HG03432 (cell line): Measurements from ENCODE around the gene ORM2.

Source experiments
- ATAC-seq: cut with Tn5 transposase; IDR thresholded peaks from one replicate; pipeline ENCODE4 v1.9.1; 2021; ENCODE audit warnings: mild to moderate bottlenecking, moderate library complexity; ENCODE audit not compliant: unreplicated experiment

The ORM2 gene

DNA sequence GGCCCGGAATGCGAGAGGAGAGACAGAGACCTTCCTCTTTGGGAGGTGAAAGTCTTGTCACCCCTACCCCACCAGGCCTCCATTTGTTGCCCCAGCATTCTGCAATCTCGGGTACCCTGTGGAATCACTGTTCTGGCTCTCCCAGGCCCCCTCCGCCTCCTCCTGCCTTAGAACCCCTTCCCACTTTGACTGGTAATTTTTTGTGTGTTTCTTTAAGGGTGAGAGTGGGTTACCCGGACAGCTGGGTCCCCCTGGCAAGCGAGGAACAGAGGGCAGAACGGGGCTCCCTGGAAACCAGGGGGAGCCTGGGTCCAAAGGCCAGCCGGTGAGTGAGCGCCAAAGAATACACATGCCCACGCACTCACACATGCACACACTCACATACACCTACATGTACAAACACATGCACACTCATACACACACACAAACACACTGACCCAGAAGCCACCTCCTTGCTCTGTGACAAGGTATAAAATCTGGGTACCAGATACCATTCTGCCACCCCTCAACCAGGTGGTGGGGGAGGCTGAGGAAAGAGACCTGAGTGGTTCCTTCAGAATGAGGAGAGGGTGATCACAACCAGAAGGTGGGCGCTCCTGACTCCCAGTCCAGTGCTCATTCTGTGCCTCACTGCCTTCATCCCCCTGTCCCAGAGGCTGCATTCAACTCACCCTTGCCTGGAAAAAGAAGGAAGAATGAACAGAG is 37.6 kb upstream of the ORM2 start:
- no peak for ATAC-seq

DNA sequence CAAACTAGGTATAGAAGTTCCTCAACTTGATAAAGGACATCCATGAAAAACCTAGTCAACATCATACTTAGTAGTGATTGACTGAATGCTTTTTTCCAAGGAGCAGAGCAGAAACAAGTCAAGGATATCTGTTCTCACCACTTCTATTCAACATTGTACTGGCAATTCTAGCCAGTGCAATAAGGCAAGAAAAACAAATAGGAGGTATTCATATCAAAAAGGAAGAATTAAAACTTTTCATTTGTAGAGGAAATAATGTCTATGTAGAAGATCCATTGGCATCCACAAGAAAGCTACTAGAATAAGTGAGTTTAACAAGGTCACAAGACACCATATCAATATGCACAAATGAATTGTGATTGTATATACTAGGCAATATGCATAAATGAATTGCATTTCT is 35.0 kb upstream of the ORM2 start:
- ATAC-seq, result no peak

DNA sequence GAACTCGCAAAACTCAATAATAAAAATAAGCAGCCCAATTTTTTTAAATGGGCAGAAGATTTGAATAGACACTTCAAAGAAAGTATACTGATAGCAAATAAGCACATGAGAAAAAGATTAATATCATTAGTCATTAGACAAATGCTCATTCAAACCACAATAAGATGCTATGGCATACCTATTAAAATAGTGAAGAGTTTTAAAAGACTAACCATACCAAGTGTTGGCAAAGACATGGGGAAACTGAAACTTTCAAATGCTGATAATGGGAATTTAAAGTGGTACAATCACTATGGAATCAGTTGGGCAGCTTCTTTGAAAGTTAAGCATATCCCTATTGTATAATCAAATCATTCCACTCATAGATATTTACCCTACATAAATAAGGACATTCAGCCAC is 33.3 kb upstream of the ORM2 start:
- ATAC-seq, result no peak

DNA sequence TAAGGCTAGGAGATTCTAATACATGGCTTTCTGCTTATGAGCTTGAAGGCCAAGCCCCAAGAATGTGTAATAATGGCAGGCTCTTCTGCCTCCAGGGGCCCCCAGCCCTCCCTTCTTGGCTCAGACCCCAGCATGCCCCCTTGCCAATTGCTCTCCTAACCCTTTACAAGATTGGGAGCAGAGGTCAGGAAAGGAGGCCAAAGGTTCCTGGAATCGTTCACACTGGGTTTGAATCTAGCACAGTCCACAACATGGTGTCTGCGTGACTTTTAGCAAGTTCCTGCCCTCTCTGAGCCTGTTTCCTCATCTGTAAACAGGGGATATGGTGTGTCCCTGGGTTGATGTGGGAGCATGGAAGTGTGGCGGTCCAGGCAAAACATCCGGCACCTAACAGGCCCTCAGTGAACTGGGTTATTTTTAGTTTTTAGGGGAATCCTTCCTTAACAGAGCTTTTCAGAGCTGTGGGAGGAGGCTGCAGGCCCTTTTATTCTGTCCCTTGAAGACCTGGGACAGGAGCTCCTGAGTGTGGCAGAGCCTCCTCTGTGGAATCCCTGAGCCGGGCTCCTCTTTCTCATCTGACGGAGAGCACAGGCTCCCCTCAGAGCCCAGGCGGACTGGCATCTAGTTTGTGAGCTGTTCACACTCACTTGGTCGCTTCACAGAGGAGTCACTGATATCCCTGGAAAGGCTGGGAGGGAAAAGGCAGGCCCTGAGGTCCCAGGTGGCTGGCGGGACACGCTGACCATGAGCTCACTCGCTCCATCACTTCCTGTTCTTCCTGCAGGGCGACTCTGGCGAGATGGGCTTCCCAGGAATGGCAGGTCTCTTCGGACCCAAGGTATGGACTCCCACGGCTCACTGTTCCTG is 30.1 kb upstream of the ORM2 start:
- ATAC-seq, result no peak

DNA sequence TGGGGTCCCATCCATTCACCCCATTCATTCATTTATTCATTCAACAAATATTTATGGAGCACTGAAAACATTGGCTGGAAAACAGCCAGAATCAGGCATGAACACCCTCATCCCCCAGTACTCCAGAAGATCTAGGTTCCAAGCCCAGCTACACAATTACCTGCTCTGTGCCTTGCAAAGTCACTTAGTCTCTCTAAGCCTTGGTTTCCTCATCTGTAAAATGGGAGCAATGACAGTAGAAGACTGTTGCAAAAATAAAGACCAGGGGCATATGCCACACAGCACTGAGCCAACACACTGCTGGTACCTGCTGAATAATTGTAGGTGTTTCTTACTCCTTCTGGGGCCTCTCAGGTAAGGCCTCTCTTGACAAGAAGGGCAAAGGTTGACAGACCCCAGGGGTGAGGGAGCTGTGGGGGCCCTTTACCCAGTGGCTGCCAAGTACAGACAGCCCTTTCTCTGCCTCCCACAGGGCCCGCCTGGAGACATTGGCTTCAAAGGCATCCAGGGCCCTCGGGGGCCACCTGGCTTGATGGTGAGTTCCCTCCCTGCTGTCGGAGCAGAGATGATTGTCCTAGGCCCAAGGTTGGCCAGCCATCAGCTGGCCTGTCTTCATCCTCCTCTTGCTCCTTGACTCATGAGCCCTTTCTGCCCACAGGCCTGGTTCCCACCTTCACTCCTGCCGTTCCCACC is 29.4 kb upstream of the ORM2 start:
- ATAC-seq, result no peak

DNA sequence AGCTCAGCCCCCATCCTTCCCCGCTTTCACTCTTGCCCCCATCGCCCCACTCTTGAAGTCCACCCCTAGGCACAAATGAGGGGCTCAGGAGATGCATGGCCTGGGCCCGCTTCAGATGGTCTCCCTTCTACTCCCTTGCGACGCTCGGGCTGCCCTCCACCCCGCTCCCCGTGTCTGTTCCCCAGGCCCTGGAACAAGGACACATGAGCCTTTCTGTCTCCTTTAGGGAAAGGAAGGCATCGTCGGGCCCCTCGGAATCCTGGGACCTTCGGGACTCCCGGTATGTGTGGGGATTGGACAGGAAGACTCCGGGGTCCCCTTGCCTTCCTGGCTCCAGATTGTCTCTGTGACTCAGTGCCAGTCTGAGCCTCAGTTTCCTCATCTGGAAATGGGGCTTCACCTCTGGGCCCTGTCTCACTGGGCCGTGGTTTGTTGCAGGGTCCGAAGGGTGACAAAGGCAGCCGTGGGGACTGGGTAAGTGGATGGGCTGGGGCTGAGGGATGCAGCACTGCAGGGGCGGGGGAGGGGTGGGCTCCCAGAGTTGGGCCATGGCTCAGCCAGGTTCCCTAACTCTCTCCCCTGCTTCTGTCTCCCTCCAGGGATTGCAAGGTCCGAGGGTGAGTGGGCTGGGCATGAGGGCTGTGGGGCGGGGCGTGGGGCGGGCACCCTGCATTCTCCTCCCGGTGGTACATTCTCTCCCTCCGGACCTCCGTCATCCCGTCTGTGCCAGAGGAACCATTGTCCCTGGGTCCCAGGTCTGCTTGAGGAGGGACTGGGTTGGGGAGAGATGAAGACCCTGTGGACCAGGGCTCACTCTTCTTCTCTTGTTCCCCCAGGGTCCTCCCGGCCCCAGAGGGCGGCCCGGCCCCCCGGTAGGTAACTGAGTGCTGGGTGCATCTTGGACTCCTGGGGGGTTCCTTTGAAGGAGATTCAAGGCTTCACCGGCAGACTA is 28.5 kb upstream of the ORM2 start:
- no peak for ATAC-seq

DNA sequence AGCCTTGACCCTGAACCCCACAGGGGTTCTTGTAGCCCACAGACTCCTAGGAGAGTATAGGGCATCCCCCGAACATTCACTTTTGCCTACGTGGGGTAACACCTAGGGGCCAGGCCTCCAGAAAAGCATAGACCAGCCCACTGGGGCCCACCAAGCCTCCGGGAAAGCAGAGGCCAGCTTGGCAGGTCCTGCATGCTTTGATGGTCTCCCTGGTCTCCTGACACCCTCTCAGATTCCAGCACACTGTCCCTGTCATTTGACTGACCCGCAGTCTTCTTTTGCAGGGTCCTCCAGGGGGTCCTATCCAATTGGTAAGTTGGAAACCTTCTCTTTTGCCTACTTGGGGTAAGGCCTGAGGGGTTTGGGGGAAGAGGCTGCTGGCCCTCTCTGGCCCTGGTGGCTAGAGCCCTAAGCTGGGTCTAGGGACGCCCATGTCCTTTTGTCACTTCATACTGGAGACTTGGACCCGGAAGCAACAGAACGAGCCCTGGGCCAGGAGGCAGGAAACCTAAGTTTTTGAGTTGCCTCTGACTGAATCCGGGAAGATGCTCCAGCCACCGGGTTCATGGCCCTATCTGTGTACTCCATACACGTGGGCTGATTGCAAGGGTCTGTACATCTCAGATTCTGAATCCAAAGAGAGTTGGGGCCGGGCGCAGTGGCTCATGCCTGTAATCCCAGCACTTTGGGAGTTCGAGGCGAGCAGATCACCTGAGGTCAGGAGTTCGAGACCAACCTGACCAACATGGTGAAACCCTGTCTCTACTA is 27.7 kb upstream of the ORM2 start:
- ATAC-seq, result no peak

DNA sequence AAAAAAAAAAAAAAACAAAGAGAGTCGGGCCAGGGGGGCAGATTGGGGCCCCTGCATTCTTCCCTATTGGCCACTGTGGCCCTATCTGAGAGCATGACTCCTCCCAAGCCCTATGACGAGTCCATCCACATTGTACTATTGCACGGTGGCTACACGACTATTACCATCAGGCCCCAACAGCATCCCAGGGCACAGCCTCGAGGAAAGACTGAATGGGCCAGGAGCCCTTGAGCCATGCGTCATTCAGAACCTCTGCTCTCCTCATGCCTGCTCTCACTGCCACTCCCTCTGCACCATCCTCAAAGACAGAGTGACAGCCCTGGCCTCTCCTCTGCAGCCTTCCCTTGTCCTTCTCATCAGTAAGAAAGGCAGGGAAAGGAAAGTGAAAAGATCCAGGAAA is 26.9 kb upstream of the ORM2 start:
- ATAC-seq, result no peak

DNA sequence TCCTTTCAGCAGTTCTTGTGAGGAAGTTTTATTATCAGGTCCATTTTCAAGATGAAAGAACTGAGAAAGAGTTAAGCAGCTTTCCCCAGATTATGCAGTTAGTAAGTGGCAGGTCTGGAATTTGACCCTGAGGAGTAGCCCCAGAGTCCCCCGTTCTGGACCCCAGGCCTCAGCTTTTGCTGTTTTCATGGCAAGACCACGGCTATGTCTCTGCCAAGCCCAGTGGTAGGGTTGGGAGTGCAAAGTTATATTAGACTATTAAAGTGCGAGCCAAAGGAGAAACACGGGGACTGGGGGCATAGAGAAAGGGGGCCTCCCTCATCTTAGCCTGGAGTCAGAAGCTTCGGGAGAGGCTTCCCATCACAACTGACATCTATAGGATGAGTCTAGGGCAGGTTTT is 26.1 kb upstream of the ORM2 start:
- ATAC-seq, result no peak

DNA sequence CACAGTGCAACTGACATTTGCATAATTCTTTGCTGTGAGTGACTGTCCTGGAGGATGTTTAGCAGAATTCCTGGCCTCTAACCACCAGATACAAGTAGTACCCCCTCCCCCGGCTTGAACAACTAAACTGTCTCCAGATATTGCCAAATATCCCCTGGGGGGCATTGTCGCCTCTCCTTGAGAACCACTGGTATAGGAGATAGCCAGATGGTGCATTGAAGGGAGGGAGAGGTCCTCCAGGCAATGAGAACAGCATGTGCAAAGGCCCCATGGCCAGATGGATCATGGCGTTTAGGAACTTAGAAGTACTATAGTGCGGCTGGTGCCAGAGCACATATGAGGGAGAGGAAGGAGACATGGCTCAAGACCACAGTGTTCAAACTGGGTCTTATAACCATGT is 25.7 kb upstream of the ORM2 start:
- ATAC-seq, result no peak

DNA sequence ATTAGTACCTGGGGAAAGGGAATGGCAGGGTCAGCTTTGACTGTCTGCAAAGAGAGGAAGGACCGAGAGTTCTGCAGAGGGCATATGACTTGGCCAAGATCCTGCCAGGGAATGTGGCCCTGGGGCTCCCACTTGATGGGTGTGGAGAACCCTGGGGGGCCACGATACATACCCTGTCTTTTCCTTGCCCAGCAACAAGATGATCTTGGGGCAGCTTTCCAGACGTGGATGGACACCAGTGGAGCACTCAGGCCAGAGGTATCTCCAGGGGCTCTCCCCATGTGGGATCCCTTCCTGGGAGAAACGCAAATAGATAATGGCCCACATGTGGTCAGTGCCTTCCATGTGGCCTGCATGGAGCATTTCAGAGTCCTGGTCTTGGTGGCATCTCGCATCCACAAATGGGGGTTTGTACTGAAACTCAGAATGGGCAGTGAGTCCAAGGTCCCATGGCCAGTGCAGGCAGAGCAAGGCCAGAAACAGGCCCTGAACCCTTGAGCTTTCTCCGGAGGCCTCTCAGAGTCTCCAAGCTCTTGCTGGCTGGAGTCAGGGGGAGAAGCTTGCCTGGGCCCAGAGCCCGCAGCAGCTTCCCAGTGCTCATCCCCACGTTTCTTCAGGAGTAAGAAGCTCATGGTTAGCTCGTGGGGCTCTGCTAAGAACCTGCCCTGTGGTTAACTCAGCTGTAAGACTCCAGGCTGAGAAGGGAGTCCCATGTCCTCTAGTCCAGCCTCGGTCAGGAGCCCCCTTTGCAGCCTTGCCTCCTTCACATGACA is 25.1 kb upstream of the ORM2 start:
- ATAC-seq, result no peak

DNA sequence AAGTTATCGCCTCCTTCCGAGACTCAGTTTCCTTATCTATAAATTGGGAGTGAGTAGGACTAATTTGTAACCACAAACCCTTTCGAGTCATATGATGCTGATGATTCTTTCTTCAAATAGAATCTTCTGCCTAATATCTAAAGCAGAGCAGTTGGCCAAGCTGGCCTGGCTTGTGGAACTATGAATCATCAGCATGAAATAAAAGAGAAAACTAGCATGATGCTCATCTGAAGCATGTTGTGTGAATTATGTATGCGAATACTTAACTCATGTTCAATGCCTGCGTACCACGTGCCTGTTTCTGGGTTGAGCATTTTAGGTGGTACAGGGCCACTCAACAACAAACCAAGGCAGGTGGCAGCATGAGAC is 21.8 kb upstream of the ORM2 start:
- no peak for ATAC-seq

DNA sequence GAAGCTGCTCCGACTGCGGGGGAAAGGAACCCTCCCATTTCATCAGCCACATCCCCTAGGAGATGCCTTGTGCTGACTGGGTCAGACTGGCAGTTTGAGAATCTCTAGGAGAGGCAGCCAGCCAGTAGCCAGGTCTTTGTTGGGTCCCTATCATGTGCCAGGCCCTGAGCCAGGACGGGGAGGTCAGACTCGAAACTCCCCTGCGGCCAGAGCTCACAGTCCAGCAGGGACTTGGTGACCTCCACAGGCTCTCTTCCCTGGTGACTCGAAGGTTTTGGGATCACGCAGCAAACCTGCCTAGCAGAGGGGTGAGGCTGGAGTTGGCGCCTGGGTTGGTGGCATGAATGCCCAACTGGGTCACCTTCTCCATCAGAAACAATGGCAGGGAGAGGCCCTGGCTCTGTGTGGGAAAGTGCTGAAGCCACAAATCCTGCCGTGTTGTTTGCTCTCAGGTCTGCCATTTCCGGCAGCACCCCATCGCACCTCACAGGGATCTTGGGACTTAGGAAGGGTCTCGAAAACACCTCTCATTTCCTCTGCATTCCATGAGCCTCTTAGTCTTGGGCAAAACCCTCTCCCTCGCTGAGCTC is 21.2 kb upstream of the ORM2 start:
- ATAC-seq, result no peak

DNA sequence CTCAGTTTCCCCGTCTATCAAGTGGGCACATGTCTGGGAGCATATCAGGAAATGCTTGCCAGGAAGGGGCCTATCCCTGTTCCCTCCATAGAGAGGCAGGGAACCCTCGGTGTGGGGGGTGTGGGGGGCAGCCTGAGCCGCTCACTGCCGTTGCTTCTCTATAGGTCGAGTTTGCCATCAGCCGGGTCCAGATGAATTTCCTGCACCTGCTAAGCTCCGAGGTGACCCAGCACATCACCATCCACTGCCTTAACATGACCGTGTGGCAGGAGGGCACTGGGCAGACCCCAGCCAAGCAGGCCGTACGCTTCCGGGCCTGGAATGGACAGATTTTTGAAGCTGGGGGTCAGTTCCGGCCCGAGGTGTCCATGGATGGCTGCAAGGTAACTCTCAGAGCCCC is 20.6 kb upstream of the ORM2 start:
- ATAC-seq, result no peak

DNA sequence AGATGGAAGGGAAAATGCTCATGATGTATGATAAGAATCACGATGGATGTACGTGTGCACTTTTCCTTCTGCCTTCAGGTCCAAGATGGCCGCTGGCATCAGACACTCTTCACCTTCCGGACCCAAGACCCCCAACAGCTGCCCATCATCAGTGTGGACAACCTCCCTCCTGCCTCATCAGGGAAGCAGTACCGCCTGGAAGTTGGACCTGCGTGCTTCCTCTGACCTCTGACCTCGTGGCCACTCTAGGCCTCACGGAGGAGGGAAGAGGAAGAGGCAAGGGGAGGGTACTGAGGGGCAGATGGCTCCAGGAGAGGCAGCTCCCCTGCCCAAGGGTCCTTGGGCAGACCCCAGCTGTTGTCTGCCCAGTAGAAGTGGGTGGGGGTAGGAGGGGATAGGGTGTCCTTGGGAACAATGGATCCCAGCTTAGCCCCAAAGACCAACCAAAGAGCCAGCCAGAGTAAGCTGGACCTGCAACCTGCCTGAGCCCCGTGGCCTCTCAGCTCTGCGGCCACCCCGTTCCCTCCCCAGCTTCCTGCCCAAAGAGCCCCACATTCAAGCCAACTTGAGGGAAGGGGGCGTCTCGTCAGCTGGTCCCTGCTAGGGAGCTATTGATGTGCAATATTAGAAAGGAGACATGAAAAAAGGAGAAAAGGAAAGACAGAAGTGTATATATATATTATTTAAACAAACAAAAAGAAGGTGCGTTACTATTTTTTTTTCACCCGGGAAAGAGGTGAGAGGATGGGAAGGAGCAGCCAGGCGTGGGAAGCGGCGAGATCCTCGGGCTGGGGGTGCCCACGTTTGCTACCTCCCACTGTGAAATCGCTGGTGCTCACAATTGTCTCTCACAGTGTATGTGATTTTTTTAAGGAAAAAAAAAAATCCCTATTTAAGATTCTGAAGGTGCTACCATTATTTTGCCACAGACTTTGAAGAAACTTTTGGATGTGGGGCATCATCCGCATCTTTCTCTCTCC is 18.9 kb upstream of the ORM2 start:
- ATAC-seq, result no peak

DNA sequence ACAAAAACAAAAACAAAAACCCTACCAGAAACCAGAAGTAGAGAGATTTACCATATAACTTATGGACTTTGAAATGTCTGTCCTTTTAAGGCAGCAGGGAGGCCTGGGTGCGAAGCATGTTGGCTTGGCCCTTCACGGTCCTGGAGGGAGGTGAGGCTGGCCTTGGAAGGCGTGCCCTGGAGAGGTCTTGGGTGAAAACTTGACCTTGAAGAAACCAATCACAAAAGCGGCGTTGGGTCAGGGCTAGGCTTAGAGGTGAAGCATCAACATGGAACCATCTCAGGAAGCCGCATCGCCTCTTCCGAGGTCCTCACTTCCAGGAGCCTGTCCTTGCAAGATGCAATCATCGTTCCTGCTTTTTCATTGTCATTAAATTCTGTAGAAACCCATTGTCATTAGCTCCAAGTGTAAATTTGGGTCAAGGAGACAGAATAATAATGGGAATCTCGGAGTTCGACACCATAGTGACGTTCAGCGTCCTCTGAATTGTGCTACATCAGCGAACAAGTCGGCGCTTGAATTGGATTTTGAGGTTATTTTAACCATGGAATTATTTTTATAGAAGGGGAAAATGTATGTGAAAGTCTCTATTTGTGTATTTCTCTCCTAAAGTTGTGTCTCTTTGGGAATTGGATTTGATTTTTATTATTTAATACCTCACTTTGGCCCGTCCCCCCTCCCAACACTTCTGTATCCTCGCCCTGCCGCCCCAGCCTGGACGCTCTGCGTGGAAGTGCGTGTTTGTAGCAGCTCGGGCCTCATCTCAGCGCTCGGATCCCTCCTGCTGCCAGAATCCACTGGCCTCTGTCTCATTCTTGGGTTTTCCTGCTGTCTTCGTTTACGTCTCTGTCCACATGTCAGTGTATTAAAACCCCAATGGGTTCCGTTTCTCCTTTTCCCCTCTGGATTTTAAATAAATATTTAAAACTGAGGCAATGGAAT is 17.8 kb upstream of the ORM2 start:
- no peak for ATAC-seq

DNA sequence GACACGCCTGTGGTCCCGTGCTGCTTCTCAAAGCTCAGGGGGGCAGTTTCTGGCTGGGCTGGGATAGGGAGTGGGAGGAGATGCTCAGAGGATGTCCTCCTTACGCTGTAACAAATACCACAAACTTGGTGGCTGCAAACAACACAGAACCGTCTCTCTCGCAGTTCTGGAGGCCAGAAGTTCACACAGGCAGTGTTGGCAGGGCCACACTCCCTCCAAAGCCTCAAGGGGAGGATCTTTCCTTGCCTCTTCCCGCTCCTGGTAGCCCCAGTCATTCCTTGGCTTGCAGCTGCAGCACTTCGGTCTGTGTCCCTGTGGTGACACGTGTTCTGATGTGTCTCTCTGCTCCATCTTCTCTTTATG is 17.2 kb upstream of the ORM2 start:
- ATAC-seq, result no peak
